ENCODE results near the gene ARHGAP15. TPM values are rescaled to one million over a fixed set of nuclear protein-coding genes. Genes with fewer than 3 reads are reported as not detected.

ARHGAP15 gene
- total and polyA plus RNA-seq, 2 donors (not counting 1 experiment from before 2014, with no cell fraction given), result 0.07 TPM; not detected in 1

DNA sequence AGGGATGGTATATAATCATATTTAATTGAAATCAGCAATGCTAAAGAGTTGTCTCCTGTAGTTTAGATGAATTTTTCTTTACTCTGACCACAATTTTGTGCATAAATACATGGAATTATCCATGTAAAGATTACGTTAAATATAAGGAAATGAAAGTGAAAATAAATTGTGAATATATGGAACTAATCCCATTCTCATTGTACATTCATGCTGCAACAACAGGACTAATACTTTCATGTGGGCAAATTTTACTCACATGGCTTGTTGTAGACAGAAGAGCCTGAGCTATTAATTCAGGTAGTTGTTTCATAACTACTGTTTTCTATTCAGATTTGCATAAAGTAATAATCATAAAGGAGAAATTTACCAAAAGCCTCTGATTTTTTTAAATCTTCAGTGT is 357.8 kb downstream of the ARHGAP15 start:
- DNase-seq (ENCODE audit: low read depth in 2 of 2), result no peak
- no peak overlapping the region for H3K9ac ChIP-seq (ENCODE audit: insufficient read depth, low read length)
- H3K27ac ChIP-seq (ENCODE audit: insufficient read depth, low read length), result no peak overlapping the region
- peaks cover 3% of the 10 kb centered on the region for H3K4me1 ChIP-seq (ENCODE audit: control insufficient read depth, extremely low read depth, insufficient read depth, low read length)
- no peak overlapping the region for H2AFZ ChIP-seq (ENCODE audit: low read length)
- H3K79me2 ChIP-seq (ENCODE audit: control insufficient read depth, insufficient read depth, low read length), result no peaks in the 10 kb centered on the region
- no peak overlapping the region for H3K4me3 ChIP-seq (replicated peaks in 1 of 4; ENCODE audit: control extremely low read depth in 1 of 4, insufficient read depth in 1 of 4, low read depth in 3 of 4, low read length in 4 of 4)
- H3K36me3 ChIP-seq (ENCODE audit: control insufficient read depth, insufficient read depth, low read length), result no peaks in the 10 kb centered on the region
- TF ChIP-seq, protein P1, sequence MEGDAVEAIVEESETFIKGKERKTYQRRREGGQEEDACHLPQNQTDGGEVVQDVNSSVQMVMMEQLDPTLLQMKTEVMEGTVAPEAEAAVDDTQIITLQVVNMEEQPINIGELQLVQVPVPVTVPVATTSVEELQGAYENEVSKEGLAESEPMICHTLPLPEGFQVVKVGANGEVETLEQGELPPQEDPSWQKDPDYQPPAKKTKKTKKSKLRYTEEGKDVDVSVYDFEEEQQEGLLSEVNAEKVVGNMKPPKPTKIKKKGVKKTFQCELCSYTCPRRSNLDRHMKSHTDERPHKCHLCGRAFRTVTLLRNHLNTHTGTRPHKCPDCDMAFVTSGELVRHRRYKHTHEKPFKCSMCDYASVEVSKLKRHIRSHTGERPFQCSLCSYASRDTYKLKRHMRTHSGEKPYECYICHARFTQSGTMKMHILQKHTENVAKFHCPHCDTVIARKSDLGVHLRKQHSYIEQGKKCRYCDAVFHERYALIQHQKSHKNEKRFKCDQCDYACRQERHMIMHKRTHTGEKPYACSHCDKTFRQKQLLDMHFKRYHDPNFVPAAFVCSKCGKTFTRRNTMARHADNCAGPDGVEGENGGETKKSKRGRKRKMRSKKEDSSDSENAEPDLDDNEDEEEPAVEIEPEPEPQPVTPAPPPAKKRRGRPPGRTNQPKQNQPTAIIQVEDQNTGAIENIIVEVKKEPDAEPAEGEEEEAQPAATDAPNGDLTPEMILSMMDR (conservative IDR thresholded peaks at IDR 0.05 in 1 of 2, IDR thresholded peaks at IDR 0.05 in 1 of 2; ENCODE audit: low read depth in 1 of 2, low read length in 2 of 2), result no peak
- TF ChIP-seq EZH2 (IDR thresholded peaks at IDR 0.05; ENCODE audit: low read length, missing control alignments), result no peak
- H4K20me1 ChIP-seq (ENCODE audit: control insufficient read depth, extremely low read depth, insufficient read depth, low read length), result no peaks in the 10 kb centered on the region
- no peaks in the 10 kb centered on the region for H3K27me3 ChIP-seq (ENCODE audit: control insufficient read depth, insufficient read depth, low read length)
- no peaks in the 10 kb centered on the region for H3K9me3 ChIP-seq (ENCODE audit: control insufficient read depth, insufficient read depth, low read depth, low read length)
- peak overlapping the region; percentile 9 for H3K4me2 ChIP-seq (ENCODE audit: extremely low read depth, insufficient read depth, low read length)

DNA sequence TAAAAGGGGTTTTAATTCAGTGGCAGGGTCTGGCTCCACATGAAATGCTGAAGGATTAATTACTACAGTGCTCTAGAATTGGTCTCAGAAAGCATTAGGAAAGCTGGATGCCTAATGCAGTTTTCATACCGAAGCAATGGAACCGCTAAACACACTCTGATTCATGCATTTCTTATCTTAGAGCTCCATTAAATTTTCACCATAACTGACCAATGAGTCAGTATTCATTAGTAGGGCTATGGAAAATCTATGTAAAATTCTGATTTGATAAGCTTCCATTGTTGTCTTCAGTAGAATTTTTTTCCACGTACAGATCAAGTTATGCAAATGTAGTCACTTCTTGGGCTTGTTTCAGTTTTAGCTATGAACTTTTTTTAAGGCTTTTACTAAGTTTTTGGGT is 359.9 kb downstream of the ARHGAP15 start:
- no peak overlapping the region for H3K27ac ChIP-seq (ENCODE audit: insufficient read depth, low read length)
- H3K4me1 ChIP-seq (ENCODE audit: control insufficient read depth, extremely low read depth, insufficient read depth, low read length), result peaks cover 3% of the 10 kb centered on the region
- TF ChIP-seq, protein P1 (conservative IDR thresholded peaks at IDR 0.05 in 1 of 2, IDR thresholded peaks at IDR 0.05 in 1 of 2; ENCODE audit: low read depth in 1 of 2, low read length in 2 of 2), result no peak
- no peak overlapping the region for H2AFZ ChIP-seq (ENCODE audit: low read length)
- no peak overlapping the region for H3K4me2 ChIP-seq (ENCODE audit: extremely low read depth, insufficient read depth, low read length)
- H4K20me1 ChIP-seq (ENCODE audit: control insufficient read depth, extremely low read depth, insufficient read depth, low read length), result no peaks in the 10 kb centered on the region
- H3K36me3 ChIP-seq (ENCODE audit: control insufficient read depth, insufficient read depth, low read length), result no peaks in the 10 kb centered on the region
- no peaks in the 10 kb centered on the region for H3K79me2 ChIP-seq (ENCODE audit: control insufficient read depth, insufficient read depth, low read length)
- H3K9me3 ChIP-seq (ENCODE audit: control insufficient read depth, insufficient read depth, low read depth, low read length), result no peaks in the 10 kb centered on the region
- no peak overlapping the region for H3K9ac ChIP-seq (ENCODE audit: insufficient read depth, low read length)
- H3K27me3 ChIP-seq (ENCODE audit: control insufficient read depth, insufficient read depth, low read length), result no peaks in the 10 kb centered on the region
- DNase-seq (ENCODE audit: low read depth in 2 of 2), result peak; percentile 67 to 95
- no peak overlapping the region for H3K4me3 ChIP-seq (replicated peaks in 1 of 4; ENCODE audit: control extremely low read depth in 1 of 4, insufficient read depth in 1 of 4, low read depth in 3 of 4, low read length in 4 of 4)

DNA sequence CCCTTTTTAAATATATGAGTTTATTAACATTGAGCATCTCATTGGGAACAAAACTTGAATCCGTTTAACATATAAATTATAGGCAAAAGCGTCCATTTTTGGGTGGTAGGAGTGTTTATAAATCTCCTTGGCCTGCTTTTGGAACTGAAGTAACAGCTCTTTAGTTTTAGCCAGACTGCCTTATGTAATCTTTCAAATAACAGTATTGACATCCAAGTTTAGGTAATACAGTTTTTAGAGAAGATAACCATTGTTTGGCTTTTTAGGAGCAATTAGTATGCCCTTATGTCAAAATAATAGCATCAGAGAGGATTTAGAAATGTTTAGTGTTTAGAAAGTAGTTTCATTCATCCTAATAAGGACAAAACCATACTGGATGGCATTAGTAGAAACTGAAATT is 361.9 kb downstream of the ARHGAP15 start:
- Histone ChIP-seq H3K4me3 (replicated peaks in 1 of 4; ENCODE audit: control extremely low read depth in 1 of 4, insufficient read depth in 1 of 4, low read depth in 3 of 4, low read length in 4 of 4) (no peak overlapping the region), H4K20me1 (ENCODE audit: control insufficient read depth, extremely low read depth, insufficient read depth, low read length) (no peaks in the 10 kb centered on the region), H3K4me1 (ENCODE audit: control insufficient read depth, extremely low read depth, insufficient read depth, low read length) (peaks cover 3% of the 10 kb centered on the region), H3K27ac (ENCODE audit: insufficient read depth, low read length) (no peak overlapping the region), H3K79me2 (ENCODE audit: control insufficient read depth, insufficient read depth, low read length) (no peaks in the 10 kb centered on the region), H3K4me2 (ENCODE audit: extremely low read depth, insufficient read depth, low read length) (no peak overlapping the region), H2AFZ (ENCODE audit: low read length) (no peak overlapping the region), H3K9me3 (ENCODE audit: control insufficient read depth, insufficient read depth, low read depth, low read length) (no peaks in the 10 kb centered on the region), H3K27me3 (ENCODE audit: control insufficient read depth, insufficient read depth, low read length) (no peaks in the 10 kb centered on the region), H3K36me3 (ENCODE audit: control insufficient read depth, insufficient read depth, low read length) (no peaks in the 10 kb centered on the region), H3K9ac (ENCODE audit: insufficient read depth, low read length) (no peak overlapping the region)
- DNase-seq (ENCODE audit: low read depth in 2 of 2), result no peak
- no peak for TF ChIP-seq EZH2 (IDR thresholded peaks at IDR 0.05; ENCODE audit: low read length, missing control alignments)
- TF ChIP-seq, protein P1 (conservative IDR thresholded peaks at IDR 0.05 in 1 of 2, IDR thresholded peaks at IDR 0.05 in 1 of 2; ENCODE audit: low read depth in 1 of 2, low read length in 2 of 2), result no peak

Measured in fibroblast of lung (primary cell).